K562 (cell line): ENCODE data around the gene FBL. TPM values are rescaled to one million over a fixed set of nuclear protein-coding genes. Genes with fewer than 3 reads are reported as not detected.
A peak's percentile ranks its signal among the peaks of the same experiment; 100 is the strongest.

Source experiments
- ATAC-seq: fragments of 200-7000 bp; cut with Tn5 transposase; 3 replicates; pipeline ENCODE4 v1.9.1; 2020; ENCODE audit warnings: moderate library complexity
- BruUV-seq: library from RNA; stranded (reverse); fragments of 400-500 nt; replicated peaks from 2 replicates; lab custom pipeline; 2021; lab: Mats Ljungman, UMichigan
- CTCF ChIA-PET: fragments of 300-600 bp; formaldehyde crosslinking; extraction: SDS; loops from one replicate; lab custom pipeline; 2021; ENCODE audit warnings: low intra/inter-chr PET ratio; lab: Yijun Ruan, JAX
- POLR2A ChIA-PET: fragments of 300-600, 350-650 bp; sonication (Branson Sonifier 250); formaldehyde crosslinking; extraction: SDS; loops from one replicate; lab custom pipeline; 2021; ENCODE audit warnings: antibody characterized with exemption, inconsistent platforms; lab: Yijun Ruan, JAX
- DNase-seq, 4 experiments: peaks; one replicate each; pipeline versions ENCODE4 v3.0.0 to v3.0.0-alpha.2; 2011 to 2018; ENCODE audit warnings: low spot score in 3 of 4, mixed read lengths in 3 of 4; ENCODE audit errors: extremely low read depth in 1 of 4
- FAIRE-seq: peaks from 2 replicates; lab custom pipeline; 2011; peaks lifted over from hg19 to GRCh38; lab: Jason Lieb, UNC
- H2AFZ ChIP-seq: 2 replicates; pipeline ENCODE4 v1.6.0; 2011; ENCODE audit warnings: low read depth, low read length, control low read depth, inconsistent platforms
- H3K27ac ChIP-seq: fragments of 200-600 bp; 3 replicates; pipeline ENCODE4 v1.8.0; 2011; ENCODE audit warnings: low read depth, mild to moderate bottlenecking, control low read depth, inconsistent platforms, low read length, moderate library complexity, mixed read lengths; ENCODE audit errors: extremely low read depth
- H3K27me3 ChIP-seq, 2 experiments: fragments of 300-600 bp in 1 of 2; 2 replicates in 1 of 2; 3 replicates in 1 of 2; pipeline versions ENCODE4 v1.6.0 to v1.8.0; 2011; ENCODE audit warnings: inconsistent platforms in 2 of 2, low read length in 2 of 2, mild to moderate bottlenecking in 1 of 2, mixed read lengths in 1 of 2, moderate library complexity in 1 of 2; ENCODE audit not compliant: control insufficient read depth in 2 of 2, insufficient read depth in 2 of 2
- H3K36me3 ChIP-seq: fragments of 300-600 bp; 3 replicates; pipeline ENCODE4 v1.8.0; 2011; ENCODE audit warnings: mild to moderate bottlenecking, low read length, inconsistent platforms; ENCODE audit not compliant: control insufficient read depth, insufficient read depth
- H3K4me1 ChIP-seq, 2 experiments: fragments of 200-600 bp in 1 of 2; replicated peaks in 1 of 2; 2 replicates in 1 of 2; 3 replicates in 1 of 2; pipeline versions ENCODE4 v1.5.1 to v1.8.0; 2011; ENCODE audit warnings: inconsistent platforms in 2 of 2, low read length in 2 of 2, mild to moderate bottlenecking in 1 of 2, mixed read lengths in 1 of 2, moderate library complexity in 1 of 2; ENCODE audit not compliant: control insufficient read depth in 2 of 2, insufficient read depth in 2 of 2
- H3K4me2 ChIP-seq: 2 replicates; pipeline ENCODE4 v1.6.1; 2011; ENCODE audit warnings: low read length, control low read depth, inconsistent platforms, mixed read lengths; ENCODE audit not compliant: insufficient read depth
- H3K4me3 ChIP-seq: fragments of 200-600 bp; sonication (generic), shearing (Covaris generic); 2 replicates; pipeline ENCODE4 v1.5.1; 2016; ENCODE audit warnings: control low read depth, inconsistent platforms
- H3K79me2 ChIP-seq: fragments of 200-600 bp; 3 replicates; pipeline ENCODE4 v1.8.0; 2011; ENCODE audit warnings: low read length, inconsistent platforms; ENCODE audit not compliant: control insufficient read depth, insufficient read depth
- H3K9ac ChIP-seq, 2 experiments: 2 replicates each; pipeline versions ENCODE4 v1.6.0 to v1.6.1; 2011; ENCODE audit warnings: low read depth in 2 of 2, low read length in 2 of 2, control low read depth in 1 of 2, inconsistent platforms in 1 of 2, mild to moderate bottlenecking in 1 of 2, mixed read lengths in 1 of 2; ENCODE audit not compliant: insufficient read depth in 1 of 2
- H3K9me1 ChIP-seq: one replicate; pipeline ENCODE4 v1.6.0; 2011; ENCODE audit warnings: inconsistent platforms, mild to moderate bottlenecking, low read length, moderate library complexity; ENCODE audit not compliant: control insufficient read depth, insufficient read depth
- H3K9me3 ChIP-seq: replicated peaks from 2 replicates; pipeline ENCODE4 v1.5.1; 2011; ENCODE audit warnings: low read depth, low read length, inconsistent platforms; ENCODE audit not compliant: control insufficient read depth, insufficient read depth
- H4K20me1 ChIP-seq: replicated peaks from 2 replicates; pipeline ENCODE4 v1.6.1; 2011; ENCODE audit warnings: low read length, inconsistent platforms, mixed read lengths; ENCODE audit not compliant: control insufficient read depth, insufficient read depth
- ATF7 ChIP-seq: fragments of 450-650 bp; IDR thresholded peaks from 2 replicates; pipeline ENCODE4 v1.7.1; 2014; ENCODE audit warnings: mild to moderate bottlenecking, moderate library complexity
- CSDE1 ChIP-seq, 2 experiments: fragments of 450-650 bp; IDR thresholded peaks; 2 replicates each; pipeline ENCODE4 v1.6.1; 2016; ENCODE audit warnings: mild to moderate bottlenecking in 1 of 2
- ETV6 ChIP-seq, 3 experiments: fragments of 150-350 bp in 1 of 3; sonication (generic) in 1 of 3; formaldehyde crosslinking in 1 of 3; IDR thresholded peaks; 2 replicates each; pipeline versions ENCODE4 v1.6.1 to v1.8.0; 2014 to 2022; ENCODE audit warnings: borderline replicate concordance in 2 of 3, low read depth in 2 of 3, antibody characterized with exemption in 1 of 3, low read length in 1 of 3, mild to moderate bottlenecking in 1 of 3, missing genetic modification reagents in 1 of 3
- FOXK1 ChIP-seq: sonication (generic); formaldehyde crosslinking; IDR thresholded peaks from 2 replicates; pipeline ENCODE4 v1.8.0; 2022; ENCODE audit warnings: missing genetic modification reagents, mild to moderate bottlenecking, borderline replicate concordance
- KDM1A ChIP-seq, 2 experiments: fragments of 450-650 bp; IDR thresholded peaks; 2 replicates each; pipeline ENCODE4 v1.6.1; 2016; ENCODE audit warnings: mild to moderate bottlenecking in 2 of 2
- L3MBTL2 ChIP-seq: fragments of 450-650 bp; IDR thresholded peaks from 2 replicates; pipeline ENCODE4 v1.6.1; 2016; ENCODE audit warnings: mild to moderate bottlenecking, moderate library complexity
- PKNOX1 ChIP-seq: fragments of 450-650 bp; IDR thresholded peaks from 2 replicates; pipeline ENCODE4 v1.6.1; 2016
- TFAP4 ChIP-seq: sonication (generic); formaldehyde crosslinking; IDR thresholded peaks from 2 replicates; pipeline ENCODE4 v1.8.0; 2022; ENCODE audit warnings: missing genetic modification reagents, mild to moderate bottlenecking, moderate library complexity, borderline replicate concordance
- TFE3 ChIP-seq: fragments of 450-650 bp; formaldehyde crosslinking; IDR thresholded peaks from 2 replicates; pipeline ENCODE4 v1.4.0; 2020; ENCODE audit warnings: mild to moderate bottlenecking, mixed read lengths
- TSC22D4 ChIP-seq: fragments of 450-650 bp; IDR thresholded peaks from 2 replicates; pipeline ENCODE4 v1.6.1; 2016; ENCODE audit warnings: missing genetic modification characterization, missing biosample characterization, control low read depth
- ZBTB7A ChIP-seq: IDR thresholded peaks from 2 replicates; pipeline ENCODE4 v1.6.1; 2011; ENCODE audit warnings: low read depth, mild to moderate bottlenecking, low read length, moderate library complexity, borderline replicate concordance; ENCODE audit not compliant: control insufficient read depth
- WGBS: fragments of 100-300 bp; shearing (Covaris generic); methylation state at CpG from one replicate; pipeline ENCODE4 v1.1.6; 2016; ENCODE audit warnings: low coverage, mixed read lengths; ENCODE audit not compliant: insufficient coverage; ENCODE audit errors: missing lambda C conversion rate; 5-methylcytosine and 5-hydroxymethylcytosine counted together
- in situ Hi-C: fragments of 300-500 bp; cut with MboI; formaldehyde crosslinking; loops from 4 replicates; pipeline ENCODE4 v1.15.0; 2018; ENCODE audit warnings: inconsistent platforms, mixed read lengths
- intact Hi-C: fragments of 100-400 bp; cut with micrococcal nuclease; formaldehyde crosslinking; loops from 2 replicates; pipeline ENCODE4 v1.14.2; 2022
- polyA plus RNA-seq, 8 experiments: library from polyadenylated mRNA; depleted of rRNA in 4 of 8; stranded (reverse) in 5 of 8; unstranded in 3 of 8; fragments of >200 nt; fragmentation: Nextera tagmentation in 2 of 8; fragmentation: Illumina TruSeq in 1 of 8; extraction: Ambion mirVana in 2 of 8; extraction: Trizol in 1 of 8; gene quantifications; 2 replicates each; pipeline versions ENCODE4 v1.2.1 to v1.2.3, GENCODE V29; 2011 to 2014; ENCODE audit warnings: inconsistent platforms in 1 of 8, missing spikeins in 1 of 8
- total RNA-seq, 7 experiments: library from RNA; depleted of rRNA in 6 of 7; stranded (reverse); fragments of >200 nt in 6 of 7; fragmentation: Illumina TruSeq in 2 of 7; extraction: Trizol in 2 of 7; gene quantifications; 2 replicates each; pipeline versions ENCODE4 v1.2.1 to v1.2.3, GENCODE V29; 2011 to 2021; ENCODE audit warnings: low replicate concordance in 1 of 7
- TF ChIP-seq, protein P1 (sequence below), 3 experiments: IDR thresholded peaks in 2 of 3; conservative IDR thresholded peaks in 1 of 3; 2 replicates each; pipeline ENCODE4 v1.5.1; 2011 to 2012; ENCODE audit warnings: low read length in 3 of 3, mild to moderate bottlenecking in 3 of 3, control low read depth in 2 of 3, improper control_type of control experiment in 1 of 3, inconsistent platforms in 1 of 3, low read depth in 1 of 3, mixed read lengths in 1 of 3, moderate library complexity in 1 of 3; ENCODE audit not compliant: insufficient read depth in 2 of 3

Gene FBL
- total and polyA plus RNA-seq, 9 of the 15 experiments (the other 6 are each of a cell fraction or from before 2014, with no cell fraction given) = 201 to 1,696 (median 696) TPM

- H3K9ac ChIP-seq = no peak overlapping the region
- in situ Hi-C loops (no loop called here), intact Hi-C loops (loop anchor here (1.0 to 5.0 kb wide), 2 partner anchors 51 to 344 kb away; no protein-coding TSS in a partner anchor)
- ChIA-PET POLR2A (interaction anchor here (0.6 to 1.5 kb wide), 4 partner anchors 10 to 86 kb away, joined by 3 to 5 read pairs (median 4); partner anchors contain the start of gene DYRK1B), CTCF (interaction anchor here (0.6 to 1.9 kb wide), 4 partner anchors 50 to 1344 kb away, joined by 3 to 36 read pairs (median 4); no protein-coding TSS in a partner anchor)
- H3K9me3 ChIP-seq = no peaks in the 10 kb centered on the region
- H2AFZ ChIP-seq = peak overlapping the region; percentile 47
- FAIRE-seq = peak; percentile 77
- H3K9me1 ChIP-seq = no peaks in the 10 kb centered on the region
- 0 out of 2 replicates have a peak overlapping the region, but pooled peaks have one; percentile 3 for H3K4me3 ChIP-seq
- BruUV-seq = no TSS peak
- H3K36me3 ChIP-seq = no peaks in the 10 kb centered on the region
- H3K79me2 ChIP-seq = no peaks in the 10 kb centered on the region
- peaks cover 0 to 12% of the 10 kb centered on the region in 2 experiments; a peak in 4 of 5 replicates for H3K27me3 ChIP-seq
- ATAC-seq = peak; percentile 98
- no peaks in the 10 kb centered on the region for H4K20me1 ChIP-seq
- H3K4me2 ChIP-seq = peak overlapping the region; percentile 35
- peaks cover 0 to 3% of the 10 kb centered on the region in 2 experiments; a peak in 1 of 5 replicates for H3K4me1 ChIP-seq
- H3K27ac ChIP-seq = no peak overlapping the region
- 1% methylated on average over 17 of the region's 17 CpGs for WGBS
- DNase-seq = peak; percentile 82 to 96 (median 90)
- peak; percentile 24 to 45; a peak in 2 of 4 replicates for TF ChIP-seq KDM1A (IDR thresholded peaks at IDR 0.05)
- peak; percentile 96 for TF ChIP-seq PKNOX1
- TF ChIP-seq ZBTB7A = no peak
- no peak for TF ChIP-seq FOXK1 (CRISPR knock-in tag)
- no peak for TF ChIP-seq CSDE1 (IDR thresholded peaks at IDR 0.05)
- TF ChIP-seq, protein P1, sequence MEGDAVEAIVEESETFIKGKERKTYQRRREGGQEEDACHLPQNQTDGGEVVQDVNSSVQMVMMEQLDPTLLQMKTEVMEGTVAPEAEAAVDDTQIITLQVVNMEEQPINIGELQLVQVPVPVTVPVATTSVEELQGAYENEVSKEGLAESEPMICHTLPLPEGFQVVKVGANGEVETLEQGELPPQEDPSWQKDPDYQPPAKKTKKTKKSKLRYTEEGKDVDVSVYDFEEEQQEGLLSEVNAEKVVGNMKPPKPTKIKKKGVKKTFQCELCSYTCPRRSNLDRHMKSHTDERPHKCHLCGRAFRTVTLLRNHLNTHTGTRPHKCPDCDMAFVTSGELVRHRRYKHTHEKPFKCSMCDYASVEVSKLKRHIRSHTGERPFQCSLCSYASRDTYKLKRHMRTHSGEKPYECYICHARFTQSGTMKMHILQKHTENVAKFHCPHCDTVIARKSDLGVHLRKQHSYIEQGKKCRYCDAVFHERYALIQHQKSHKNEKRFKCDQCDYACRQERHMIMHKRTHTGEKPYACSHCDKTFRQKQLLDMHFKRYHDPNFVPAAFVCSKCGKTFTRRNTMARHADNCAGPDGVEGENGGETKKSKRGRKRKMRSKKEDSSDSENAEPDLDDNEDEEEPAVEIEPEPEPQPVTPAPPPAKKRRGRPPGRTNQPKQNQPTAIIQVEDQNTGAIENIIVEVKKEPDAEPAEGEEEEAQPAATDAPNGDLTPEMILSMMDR (IDR thresholded peaks at IDR 0.05 in 2 of 3, conservative IDR thresholded peaks at IDR 0.05 in 1 of 3; ENCODE audit: insufficient read depth in 2 of 3, low read depth in 1 of 3, low read length in 3 of 3) = peak; percentile 88 to 91 (median 89)
- TF ChIP-seq L3MBTL2 = 0 out of 2 replicates have a peak, but pooled peaks have one; percentile 19
- TF ChIP-seq TSC22D4 = no peak
- peak; percentile 31; the same call in 1 of the 2 replicates for TF ChIP-seq TFAP4 (CRISPR knock-in tag)
- TF ChIP-seq ETV6 (IDR thresholded peaks at IDR 0.05; ENCODE audit: borderline replicate concordance in 1 of 2, low read depth in 2 of 2, low read length in 1 of 2) = no peak
- TF ChIP-seq ETV6 (CRISPR knock-in tag; IDR thresholded peaks at IDR 0.05; ENCODE audit: borderline replicate concordance) = no peak
- TF ChIP-seq ATF7 = peak; percentile 40; the same call in 1 of the 2 replicates
- no peak for TF ChIP-seq TFE3
These were observed 53.1 kb downstream of the FBL start for GRCh38 chr19:39792999-39793546.
